AG04450 (cell line): ENCODE measurements around the gene SLC24A3. TPM values are rescaled to one million over a fixed set of nuclear protein-coding genes. Genes with fewer than 3 reads are reported as not detected.

Experiments
- CTCF ChIA-PET: fragments of 300-600, 350-600 bp; formaldehyde crosslinking; extraction: SDS; loops from one replicate; lab custom pipeline; 2022; ENCODE audit warnings: antibody characterized with exemption, inconsistent platforms; lab: Charles Lee
- POLR2A ChIA-PET: fragments of 350-600 bp; formaldehyde crosslinking; extraction: SDS; loops from one replicate; lab custom pipeline; 2021; ENCODE audit warnings: antibody characterized with exemption, inconsistent platforms; lab: Yijun Ruan, JAX
- DNase-seq: peaks from one replicate; pipeline ENCODE4 v3.0.0-alpha.2; 2011; ENCODE audit warnings: low read depth, low spot score
- H3K27ac ChIP-seq: one replicate; pipeline ENCODE4 v1.5.1; 2012; ENCODE audit warnings: low read depth, low read length, control low read depth
- H3K27me3 ChIP-seq: one replicate; pipeline ENCODE4 v1.6.0; 2012; ENCODE audit warnings: low read length; ENCODE audit not compliant: control insufficient read depth, insufficient read depth
- H3K4me3 ChIP-seq: 2 replicates; pipeline ENCODE4 v1.5.1; 2011; ENCODE audit warnings: mild to moderate bottlenecking, low read depth, low read length, control low read depth
- H3K9me3 ChIP-seq: 2 replicates; pipeline ENCODE4 v1.5.1; 2012; ENCODE audit warnings: low read length; ENCODE audit not compliant: control insufficient read depth, insufficient read depth
- CTCF ChIP-seq: IDR thresholded peaks from 2 replicates; pipeline ENCODE4 v1.5.1; 2011; ENCODE audit warnings: low read depth, low read length, control low read depth, inconsistent platforms
- polyA plus RNA-seq: library from polyadenylated mRNA; depleted of rRNA; stranded (reverse); fragments of >200 nt; gene quantifications from 2 replicates; pipeline ENCODE4 v1.2.3, GENCODE V29; 2011

The SLC24A3 gene
- polyA plus RNA-seq, 1 experiment: not detected

DNA sequence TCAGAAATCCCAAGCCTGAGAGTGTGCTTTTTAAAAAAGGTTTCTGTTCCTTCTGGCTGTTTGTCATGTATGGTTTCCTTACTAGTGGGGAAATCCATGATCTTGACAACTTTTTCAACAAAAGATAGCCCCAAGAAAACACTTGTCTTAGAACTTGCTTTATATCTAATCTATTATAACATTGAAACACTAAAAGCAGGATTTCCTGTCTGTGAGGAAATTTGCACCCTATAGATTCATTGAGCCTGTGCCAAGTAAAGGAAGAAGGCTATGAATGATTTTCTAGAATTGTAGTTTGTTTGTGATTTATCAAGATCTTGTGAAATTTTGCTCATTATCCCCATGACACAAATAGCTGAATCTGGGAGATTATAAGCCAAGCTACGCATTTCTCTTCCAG lies 307.0 kb downstream of the SLC24A3 start:
- DNase-seq: no peak
- Histone ChIP-seq H3K4me3 (no peak overlapping the region), H3K9me3 (no peaks in the 10 kb centered on the region), H3K27ac (no peak overlapping the region), H3K27me3 (no peaks in the 10 kb centered on the region)
- ChIA-PET CTCF (no interaction called here), POLR2A (no interaction called here)
- TF ChIP-seq CTCF: no peak

- TF ChIP-seq CTCF: no peak
- no peak for DNase-seq
- Histone ChIP-seq H3K27me3 (no peaks in the 10 kb centered on the region), H3K4me3 (no peak overlapping the region), H3K9me3 (no peaks in the 10 kb centered on the region), H3K27ac (no peak overlapping the region)
- CTCF ChIA-PET: no interaction called here
- POLR2A ChIA-PET: no interaction called here
Measured at GRCh38 chr20:19520261-19520660, 307.8 kb downstream of the SLC24A3 start.

- ChIA-PET CTCF (no interaction called here), POLR2A (no interaction called here)
- no peak overlapping the region for H3K27ac ChIP-seq
- H3K9me3 ChIP-seq: no peaks in the 10 kb centered on the region
- DNase-seq: no peak
- no peak for TF ChIP-seq CTCF
- no peak overlapping the region for H3K4me3 ChIP-seq
- H3K27me3 ChIP-seq: no peaks in the 10 kb centered on the region
Measured at GRCh38 chr20:19522071-19522801, 309.8 kb downstream of the SLC24A3 start.

DNA sequence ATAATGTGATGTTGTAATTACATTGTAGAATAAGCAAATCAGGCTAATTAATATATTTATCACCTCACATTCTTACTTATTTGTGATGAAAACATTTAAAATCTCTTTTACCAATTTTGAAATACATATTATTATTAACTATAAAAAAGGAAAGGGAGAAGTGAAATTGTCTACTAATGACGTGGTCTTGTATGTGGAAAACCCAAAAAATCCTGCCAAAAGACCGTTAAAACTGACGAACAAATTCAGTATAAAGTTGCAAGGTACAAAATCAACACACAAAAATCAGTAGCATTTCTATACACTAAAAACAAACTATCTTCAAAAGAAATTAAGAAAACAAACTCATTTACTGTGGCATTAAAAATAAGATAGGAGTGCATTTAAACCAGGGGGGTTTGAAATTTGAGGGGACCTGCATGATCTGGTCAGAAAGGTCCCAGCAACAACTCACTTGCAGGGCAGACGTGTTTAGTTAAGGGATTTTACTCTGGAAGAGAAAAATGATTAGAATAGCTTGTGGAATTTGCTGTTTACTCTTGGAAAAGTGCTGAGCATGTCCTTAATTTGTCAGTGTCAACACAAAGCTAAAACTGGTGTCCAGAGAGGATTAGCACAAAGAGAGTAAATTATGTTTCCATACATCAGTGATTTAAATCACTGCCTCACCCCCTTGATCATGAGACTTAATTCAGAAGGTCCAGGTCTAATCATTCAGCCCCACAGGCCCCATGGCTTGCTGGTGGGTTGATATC lies 310.6 kb downstream of the SLC24A3 start:
- DNase-seq: no peak
- CTCF ChIA-PET: no interaction called here

More for the DNA sequence above, 310.6 kb downstream of the SLC24A3 start:
- TF ChIP-seq CTCF: no peak
- Histone ChIP-seq H3K9me3 (no peaks in the 10 kb centered on the region), H3K27me3 (no peaks in the 10 kb centered on the region), H3K27ac (no peak overlapping the region), H3K4me3 (no peak overlapping the region)
- POLR2A ChIA-PET: no interaction called here
